Epidermal melanocyte (primary cell): Measurements from ENCODE around the gene GABBR2.
"Not testable (repeated sequence)": the region's sequence is repeated elsewhere in the genome, so short reads cannot be mapped to it uniquely, and the experiment has no call there.

Experiments used
- DNase-seq: peaks from one replicate; pipeline ENCODE4 v3.0.0; 2011; ENCODE audit warnings: low spot score; ENCODE audit not compliant: insufficient read length

The GABBR2 gene

DNA sequence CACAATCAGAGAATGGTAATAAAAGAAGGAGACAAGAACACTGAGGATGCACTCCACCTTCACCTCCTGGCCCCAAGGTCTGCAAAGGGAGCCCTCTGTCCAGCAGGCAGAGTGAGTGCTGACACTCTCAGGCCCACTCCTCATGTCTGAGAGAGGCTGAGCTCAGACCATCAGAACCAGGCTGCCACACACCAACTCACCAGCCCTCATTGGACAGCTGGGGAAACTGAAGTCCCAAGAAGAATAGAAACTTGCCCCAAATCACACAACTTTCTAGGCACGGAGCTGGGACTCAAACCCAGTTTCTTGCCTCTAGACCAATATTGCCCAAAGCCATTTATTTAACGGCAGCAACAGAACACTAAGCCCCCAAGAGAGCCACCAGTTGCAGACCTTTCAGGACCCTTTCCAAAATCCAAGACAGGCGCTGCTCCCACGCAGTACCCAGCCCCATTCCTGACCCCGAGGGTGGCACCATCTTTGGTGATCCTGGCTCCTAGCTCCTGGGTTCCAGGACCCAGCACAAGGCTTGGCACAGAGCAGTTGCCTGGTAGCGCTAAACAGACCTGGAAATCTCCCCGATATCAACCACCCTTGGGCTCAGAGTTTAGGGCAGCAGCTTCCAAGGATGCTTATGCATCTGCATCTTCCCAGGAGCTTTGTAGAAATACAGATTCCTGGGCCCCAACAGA lies 192.4 kb downstream of the GABBR2 start:
- no peak for DNase-seq

DNA sequence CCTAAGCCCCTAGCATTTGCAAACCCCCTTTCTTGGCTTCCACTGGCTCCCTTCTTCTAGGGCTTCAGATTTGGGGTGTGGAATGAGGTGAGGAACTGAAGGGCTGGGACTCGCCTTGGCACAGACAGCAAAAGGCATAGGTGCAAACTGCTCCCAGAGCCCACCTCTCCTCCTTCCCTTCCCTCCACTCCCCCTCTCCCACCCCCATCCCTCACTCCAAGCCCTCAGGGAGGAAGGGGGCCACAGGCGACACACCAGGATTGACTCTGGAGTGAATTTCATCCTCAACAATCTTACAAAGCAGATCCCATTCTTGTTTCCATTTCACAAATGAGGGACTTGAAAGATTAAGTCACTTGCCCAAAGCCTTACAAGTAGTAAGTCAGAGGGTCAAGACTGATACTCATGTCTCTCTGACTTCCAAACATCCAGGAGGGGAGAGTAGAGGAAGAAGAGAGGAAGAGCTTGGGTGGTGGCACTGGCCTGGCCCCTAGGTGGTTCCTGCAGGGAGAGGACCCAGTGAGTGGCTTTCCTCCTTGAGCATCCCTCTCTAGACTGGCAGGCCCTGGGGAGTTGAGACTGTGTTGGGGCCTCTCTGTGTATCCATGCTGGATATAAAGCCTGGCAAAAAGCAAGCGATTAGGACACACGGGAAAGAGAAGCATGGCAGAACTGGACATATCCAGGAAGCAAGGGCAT lies 193.1 kb downstream of the GABBR2 start:
- DNase-seq = no peak

- DNase-seq = no peak
These were observed 193.9 kb downstream of the GABBR2 start for GRCh38 chr9:98514841-98515240.

DNA sequence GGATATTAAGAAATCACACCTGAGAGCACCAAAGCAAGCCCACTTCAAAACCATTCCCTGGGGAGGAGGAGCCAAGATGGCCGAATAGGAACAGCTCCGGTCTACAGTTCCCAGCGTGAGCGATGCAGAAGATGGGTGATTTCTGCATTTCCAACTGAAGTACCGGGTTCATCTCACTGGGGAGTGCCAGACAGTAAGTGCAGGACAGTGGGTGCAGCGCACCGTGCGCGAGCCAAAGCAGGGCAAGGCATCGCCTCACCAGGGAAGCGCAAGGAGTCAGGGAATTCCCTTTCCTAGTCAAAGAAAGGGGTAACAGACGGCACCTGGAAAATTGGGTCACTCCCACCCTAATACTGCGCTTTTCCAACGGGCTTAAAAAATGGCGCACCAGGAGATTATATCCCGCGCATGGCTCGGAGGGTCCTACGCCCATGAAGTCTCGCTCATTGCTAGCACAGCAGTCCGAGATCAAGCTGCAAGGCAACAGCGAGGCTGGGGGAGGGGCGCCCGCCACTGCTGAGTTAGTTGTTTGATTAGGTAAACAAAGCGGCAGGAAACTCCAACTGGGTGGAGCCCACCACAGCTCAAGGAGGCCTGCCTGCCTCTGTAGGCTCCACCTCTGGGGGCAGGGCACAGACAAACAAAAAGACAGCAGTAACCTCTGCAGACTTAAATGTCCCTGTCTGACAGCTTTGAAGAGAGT lies 200.4 kb downstream of the GABBR2 start:
- not testable (repeated sequence) for DNase-seq

DNA sequence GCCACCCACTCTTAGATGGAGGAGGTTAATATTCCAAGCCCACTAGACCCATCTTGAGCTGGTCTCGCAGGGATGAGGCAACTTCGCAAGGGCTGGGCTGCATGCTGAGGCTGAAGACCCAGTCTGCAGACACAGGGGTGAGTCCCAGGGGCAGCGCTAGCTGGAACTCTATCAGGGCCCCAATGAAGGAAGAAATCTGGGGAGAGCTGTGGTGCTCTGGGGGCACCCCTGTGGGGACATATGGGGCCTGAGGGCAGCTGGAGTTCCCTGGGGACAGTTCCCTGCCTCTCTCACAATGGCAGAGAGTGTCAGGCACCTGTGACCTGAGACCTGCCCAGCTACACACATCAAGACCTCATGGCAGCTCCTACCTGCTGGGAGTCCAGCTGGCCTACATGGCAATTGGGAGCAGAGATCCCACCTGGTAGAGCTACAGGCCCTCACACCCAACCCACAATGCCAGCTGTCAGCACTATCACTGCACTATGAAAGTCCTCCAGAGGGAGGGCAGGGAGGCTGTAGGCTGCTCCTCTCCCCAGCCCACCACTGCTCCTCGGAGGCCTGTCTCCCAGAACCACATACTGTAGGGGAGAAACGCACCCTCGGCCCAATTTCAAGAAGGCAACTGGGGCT lies 202.2 kb downstream of the GABBR2 start:
- no peak for DNase-seq

DNA sequence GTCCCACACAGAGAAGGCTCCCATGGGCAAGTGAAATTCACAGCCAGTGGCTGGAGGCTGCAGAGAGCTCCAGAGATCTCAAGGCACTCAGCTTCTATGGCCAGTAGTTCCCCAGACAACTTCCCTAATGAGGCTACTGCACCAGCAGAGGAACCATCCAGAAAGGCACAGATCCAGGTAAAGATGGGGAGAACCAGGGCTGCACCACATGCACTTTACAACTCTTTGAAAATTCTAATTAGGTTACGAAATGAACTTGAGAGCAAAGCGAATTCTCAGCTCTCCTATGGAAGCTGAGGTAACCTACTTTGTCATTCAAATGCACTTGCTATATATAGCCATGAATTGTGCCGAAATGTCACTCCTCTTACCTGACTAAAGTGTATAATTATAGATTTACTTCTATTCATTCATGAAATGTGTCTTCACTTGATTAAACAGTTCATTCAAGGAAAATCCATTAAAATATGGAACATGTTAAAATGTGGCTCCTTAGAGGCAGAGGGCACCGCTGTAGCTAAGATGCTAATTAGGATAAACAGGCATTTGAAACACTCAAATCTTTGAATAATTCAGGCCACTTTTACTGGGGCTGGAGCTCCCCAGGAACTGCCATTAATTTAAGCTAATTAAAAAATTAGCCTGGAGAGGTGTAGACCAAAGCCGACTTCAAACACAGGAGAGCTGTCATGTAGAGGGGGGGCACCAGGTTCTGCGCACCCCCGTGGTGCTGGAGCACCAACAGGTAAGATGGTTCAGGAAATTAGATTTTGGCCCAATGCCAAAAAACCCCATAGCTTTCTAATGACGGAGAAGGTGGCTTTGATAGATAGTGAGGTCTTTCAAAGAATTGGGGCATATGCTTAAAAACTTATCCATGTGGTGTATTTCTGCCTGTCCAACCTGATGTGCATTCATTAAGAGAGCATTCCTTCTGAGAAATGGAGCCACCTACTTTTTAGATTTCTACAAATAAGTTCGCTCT lies 204.1 kb downstream of the GABBR2 start:
- no peak for DNase-seq

- no peak for DNase-seq
These were observed 204.9 kb downstream of the GABBR2 start for GRCh38 chr9:98503867-98504266.

GRCh38 chr9:98502976-98503325 lies 205.8 kb downstream of the GABBR2 start:
- peak; percentile 47 for DNase-seq

DNA sequence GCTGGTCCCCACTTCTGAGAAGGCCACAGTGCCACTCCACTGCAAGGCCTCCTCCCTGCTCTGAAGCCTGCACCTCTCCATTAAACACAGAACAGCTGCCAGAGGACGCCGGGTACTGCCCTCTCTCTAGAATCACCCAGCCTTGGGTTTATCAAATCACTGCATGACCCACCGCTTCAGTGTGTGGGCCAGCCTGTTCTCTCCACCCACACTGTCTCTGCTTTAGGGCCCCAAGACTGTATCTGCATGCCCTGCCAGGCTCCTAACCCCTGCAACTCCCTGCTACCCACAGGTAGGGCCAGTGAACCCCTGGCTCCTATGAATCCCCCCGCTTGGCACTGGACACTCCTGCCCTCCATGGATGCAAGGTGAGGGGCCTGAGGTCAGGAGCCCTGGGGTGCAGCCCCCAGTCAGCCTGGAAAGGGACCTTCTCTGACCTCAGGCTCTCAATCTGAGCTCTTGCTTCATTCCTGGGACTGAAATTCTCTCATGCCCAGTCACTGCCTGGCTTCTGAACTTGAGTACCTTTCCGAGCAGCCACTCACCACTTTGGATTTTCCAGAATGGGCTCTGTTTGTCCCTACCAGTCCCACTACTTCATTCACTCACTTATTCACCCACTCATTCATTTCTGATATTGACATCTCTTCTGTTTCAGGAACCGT lies 206.3 kb downstream of the GABBR2 start:
- DNase-seq = no peak

DNA sequence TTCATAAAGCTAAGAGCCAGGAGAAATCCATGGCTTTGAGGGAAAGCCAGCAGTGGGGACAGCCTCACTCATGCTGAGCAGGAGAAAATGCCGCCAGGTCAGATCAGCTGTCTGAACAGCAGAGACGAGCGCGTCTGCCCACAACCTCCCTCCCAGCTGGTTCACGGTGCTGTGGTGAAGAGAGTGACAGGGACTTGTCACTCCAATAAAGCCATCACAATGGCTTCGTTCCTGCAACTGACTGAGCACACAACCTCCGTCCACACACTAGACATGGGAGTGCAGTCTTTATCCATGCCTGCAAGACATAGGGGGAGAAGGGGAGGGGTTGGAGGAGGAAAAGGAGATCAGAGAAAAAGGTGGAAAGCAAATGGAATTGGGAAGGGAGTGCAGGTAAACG lies 206.9 kb downstream of the GABBR2 start:
- DNase-seq = no peak

- not testable (repeated sequence) for DNase-seq
These were observed 207.5 kb downstream of the GABBR2 start for GRCh38 chr9:98501259-98501658.

GRCh38 chr9:98500337-98500919 lies 208.3 kb downstream of the GABBR2 start:
- no peak for DNase-seq

DNA sequence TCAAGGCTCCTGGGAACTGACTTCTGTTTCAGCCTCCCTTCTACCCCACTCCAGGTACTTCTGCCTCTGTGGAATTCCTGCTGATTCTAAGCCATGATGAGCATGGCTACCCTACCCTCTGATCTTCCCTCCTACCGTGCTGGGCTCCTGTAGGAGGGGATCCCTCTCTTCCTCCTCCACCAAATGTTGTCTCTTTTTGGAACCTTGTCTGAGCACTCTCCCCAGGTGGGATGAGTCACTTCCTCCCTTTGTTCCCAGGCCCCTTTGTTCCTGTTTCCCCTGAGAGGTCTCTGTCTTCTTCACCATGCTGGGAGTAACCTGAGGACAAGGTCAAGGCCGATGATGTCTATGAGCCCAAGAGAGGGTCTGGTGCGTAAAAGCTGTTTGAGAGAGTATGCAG lies 213.2 kb downstream of the GABBR2 start:
- no peak for DNase-seq

DNA sequence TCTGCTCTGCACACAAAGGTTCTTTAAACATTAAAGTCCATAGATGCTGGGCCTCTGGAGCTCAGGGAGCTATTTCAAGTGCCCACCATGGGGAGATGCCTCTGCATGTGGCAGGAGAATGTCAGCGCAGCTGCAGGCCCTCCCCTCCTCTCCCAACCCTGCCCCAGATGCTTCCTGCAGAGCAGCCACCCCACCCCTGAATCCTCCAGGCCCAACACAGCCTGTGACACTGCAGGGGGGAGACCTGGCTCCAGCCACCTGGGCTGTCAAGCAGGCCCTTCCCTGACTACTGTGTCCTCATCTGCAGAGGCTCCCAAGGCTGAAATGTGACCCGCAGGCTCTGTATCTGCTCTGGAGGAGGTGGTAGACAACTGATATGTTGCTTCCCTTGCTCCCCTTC lies 213.9 kb downstream of the GABBR2 start:
- DNase-seq = no peak

GRCh38 chr9:98491828-98492227 lies 216.9 kb downstream of the GABBR2 start:
- no peak for DNase-seq

- DNase-seq = no peak
These were observed 217.5 kb downstream of the GABBR2 start for GRCh38 chr9:98491231-98491651.

DNA sequence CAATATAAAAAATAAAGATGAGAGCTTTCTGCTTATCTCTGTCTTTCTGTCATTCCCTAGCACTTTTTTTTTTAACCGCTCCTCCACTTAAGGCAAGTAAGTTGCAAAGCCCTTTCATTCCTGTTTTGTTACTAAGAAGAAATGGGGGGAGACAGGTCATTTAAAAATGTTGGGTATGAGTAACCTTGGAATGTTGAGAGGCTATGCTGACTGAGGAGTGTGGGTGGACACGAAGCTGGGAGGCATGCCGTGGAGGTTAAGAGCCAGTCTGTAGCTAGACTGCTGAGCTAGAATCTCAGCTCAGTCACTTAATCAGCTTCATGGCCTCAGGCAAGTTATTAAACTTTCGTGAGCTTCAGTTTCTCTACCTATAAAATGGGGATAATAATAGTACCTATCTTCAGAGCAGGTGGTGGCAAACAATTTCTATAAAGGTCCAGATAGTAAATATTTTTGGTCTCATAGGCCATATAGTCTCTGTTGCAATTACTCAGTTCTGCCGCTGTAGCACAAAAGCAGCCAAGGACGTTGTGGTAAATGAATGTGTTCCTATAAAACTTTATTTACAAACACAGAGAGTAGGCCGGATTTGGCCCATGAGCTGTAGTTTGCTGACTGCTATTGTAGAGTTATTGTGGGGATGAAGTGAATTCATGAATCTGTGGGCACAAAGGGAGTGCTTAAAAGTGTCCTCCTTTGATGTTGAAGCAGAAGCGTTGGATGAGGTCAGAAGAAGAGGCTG lies 220.0 kb downstream of the GABBR2 start:
- peak; percentile 51 for DNase-seq

- DNase-seq = no peak
These were observed 223.0 kb downstream of the GABBR2 start for GRCh38 chr9:98485706-98486105.

DNA sequence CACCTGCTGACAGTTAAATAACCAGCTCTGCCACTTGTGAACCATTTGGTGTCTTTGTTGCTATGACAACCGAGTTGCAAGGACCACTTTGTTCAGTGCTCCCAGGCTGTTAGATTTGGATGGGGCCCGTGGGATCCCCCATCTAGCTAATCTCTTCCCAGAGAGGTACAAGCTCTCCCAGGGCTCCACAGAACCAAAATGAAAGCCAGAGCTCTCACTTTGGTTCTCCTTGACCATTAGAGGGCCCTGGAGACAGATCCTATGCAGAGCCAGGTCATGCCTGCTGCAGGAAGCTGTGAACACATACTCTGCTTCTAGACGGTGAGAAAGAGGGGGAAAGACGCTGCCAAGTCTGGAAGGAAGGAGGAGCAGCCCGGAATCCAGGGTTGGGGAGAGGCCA lies 224.6 kb downstream of the GABBR2 start:
- DNase-seq = no peak
